GM19468 (cell line): ENCODE data around the gene CNTFR.

Source experiments
- ATAC-seq: cut with Tn5 transposase; IDR thresholded peaks from one replicate; pipeline ENCODE4 v1.9.1; 2021; ENCODE audit warnings: mild to moderate bottlenecking, moderate library complexity, moderate number of reproducible peaks; ENCODE audit not compliant: unreplicated experiment; ENCODE audit errors: extremely low read depth

The CNTFR gene

GRCh38 chr9:34557426-34558321 lies 31.9 kb downstream of the CNTFR start:
- no peak for ATAC-seq

GRCh38 chr9:34556949-34557348 lies 32.6 kb downstream of the CNTFR start:
- ATAC-seq, result no peak

GRCh38 chr9:34555936-34556525 lies 33.5 kb downstream of the CNTFR start:
- ATAC-seq, result no peak

GRCh38 chr9:34555500-34555899 lies 34.0 kb downstream of the CNTFR start:
- ATAC-seq, result no peak

- no peak for ATAC-seq
These were observed 34.5 kb downstream of the CNTFR start for GRCh38 chr9:34555002-34555348.

GRCh38 chr9:34554211-34555001 lies 35.1 kb downstream of the CNTFR start:
- ATAC-seq, result no peak

- no peak for ATAC-seq
These were observed 36.0 kb downstream of the CNTFR start for GRCh38 chr9:34553511-34554021.

- ATAC-seq, result no peak
These were observed 36.5 kb downstream of the CNTFR start for GRCh38 chr9:34552986-34553385.

- ATAC-seq, result no peak
These were observed 36.9 kb downstream of the CNTFR start for GRCh38 chr9:34552606-34552981.

- ATAC-seq, result no peak
These were observed 37.5 kb downstream of the CNTFR start for GRCh38 chr9:34551751-34552605.

GRCh38 chr9:34550681-34551270 lies 38.7 kb downstream of the CNTFR start:
- ATAC-seq, result no peak

- no peak for ATAC-seq
These were observed 39.4 kb downstream of the CNTFR start for GRCh38 chr9:34550016-34550680.

GRCh38 chr9:34549407-34549732 lies 40.2 kb downstream of the CNTFR start:
- ATAC-seq, result no peak

GRCh38 chr9:34547960-34548611 lies 41.4 kb downstream of the CNTFR start:
- no peak for ATAC-seq

- no peak for ATAC-seq
These were observed 42.4 kb downstream of the CNTFR start for GRCh38 chr9:34546834-34547827.

GRCh38 chr9:34546102-34546833 lies 43.3 kb downstream of the CNTFR start:
- no peak for ATAC-seq

- no peak for ATAC-seq
These were observed 44.0 kb downstream of the CNTFR start for GRCh38 chr9:34545497-34545896.
